ENCODE results near the gene THSD4.

GRCh38 chr15:71341811-71342550, 226.7 kb downstream of the THSD4 start:
- no peak for TF ChIP-seq CTCF (IDR thresholded peaks at IDR 0.05; ENCODE audit: low read depth, low read length, poor library complexity, severe bottlenecking)
- no peak for TF ChIP-seq EZH2phosphoT487 (IDR thresholded peaks at IDR 0.05; ENCODE audit: borderline replicate concordance, low read length)
